Uterus (tissue), 2 donors: ENCODE results near the gene SEPTIN1.

Experiments
- CTCF ChIP-seq, 4 experiments: fragments of 200-600 bp in 2 of 4; fragments of 450-650 bp in 2 of 4; sonication (generic) in 2 of 4; IDR thresholded peaks; one replicate each; pipeline ENCODE4 v1.5.1; 2016 to 2019; ENCODE audit warnings: antibody characterized with exemption in 4 of 4, mild to moderate bottlenecking in 2 of 4, moderate library complexity in 1 of 4
- POLR2A ChIP-seq, 2 donors: fragments of 450-650 bp; IDR thresholded peaks; one replicate each; pipeline ENCODE4 v1.6.1; 2016; ENCODE audit warnings: antibody characterized with exemption in 2 of 2, mild to moderate bottlenecking in 1 of 2, moderate library complexity in 1 of 2

- TF ChIP-seq CTCF (IDR thresholded peaks at IDR 0.05) (no peak), POLR2A (IDR thresholded peaks at IDR 0.05) (no peak)
Observed at GRCh38 chr16:30397056-30397455, 14.7 kb upstream of the SEPTIN1 start.
